HG03575 (cell line): ENCODE data around the gene ADAMTS13.
"Not testable (repeated sequence)": the region's sequence is repeated elsewhere in the genome, so short reads cannot be mapped to it uniquely, and the experiment has no call there.

Experiments used
- ATAC-seq: cut with Tn5 transposase; IDR thresholded peaks from one replicate; pipeline ENCODE4 v1.9.1; 2021; ENCODE audit not compliant: unreplicated experiment, insufficient number of reproducible peaks, low FRiP score; ENCODE audit errors: extremely low read depth

Gene ADAMTS13

DNA sequence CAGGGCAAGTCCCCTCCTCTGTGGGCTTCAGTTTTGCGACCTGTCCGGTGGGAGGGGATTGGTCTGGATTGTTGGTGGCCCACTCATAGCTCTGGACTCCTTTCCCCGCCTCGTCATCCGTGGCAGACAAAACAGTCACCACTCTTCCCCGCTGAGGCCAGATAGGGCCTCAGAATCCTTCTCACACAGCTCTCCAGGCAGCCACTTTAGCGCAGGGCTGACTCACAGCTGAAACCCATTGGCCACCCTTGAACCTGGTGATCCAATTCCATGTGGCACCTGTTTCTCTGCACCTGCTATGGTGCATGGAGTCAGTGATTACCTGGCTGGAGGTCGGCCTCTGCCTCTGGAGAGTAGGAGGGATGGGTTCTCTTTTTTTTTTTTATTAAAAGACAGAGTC lies 21.8 kb downstream of the ADAMTS13 start:
- no peak for ATAC-seq

DNA sequence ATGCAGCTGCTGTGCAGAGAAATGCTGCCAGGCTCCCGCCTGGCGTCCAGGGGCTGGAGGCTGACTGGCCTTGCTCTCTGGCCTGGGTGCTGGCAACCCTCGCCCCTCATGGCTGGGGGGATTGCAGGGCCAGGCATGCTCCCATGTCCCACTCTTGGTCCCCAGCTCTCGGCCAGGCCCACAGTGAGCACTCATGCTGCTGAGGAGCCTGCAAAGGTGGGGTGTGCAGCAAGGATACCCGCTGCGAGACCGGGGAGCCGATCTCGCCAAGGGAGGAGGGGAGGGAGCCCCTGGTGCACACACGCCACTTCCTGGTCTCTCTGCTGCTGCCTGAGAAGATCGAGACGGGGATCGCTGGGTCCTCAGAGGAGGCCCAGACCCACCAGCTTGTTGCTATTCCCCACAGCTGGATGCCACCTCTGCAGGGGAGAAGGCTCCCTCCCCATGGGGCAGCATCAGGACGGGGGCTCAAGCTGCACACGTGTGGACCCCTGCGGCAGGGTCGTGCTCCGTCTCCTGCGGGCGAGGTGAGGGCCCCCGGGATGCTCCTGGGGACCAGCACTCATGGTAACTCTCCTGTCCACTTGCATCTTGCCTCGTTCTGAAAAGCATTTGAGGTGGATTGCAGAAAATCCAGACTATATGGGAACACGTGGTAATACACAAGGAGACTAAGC lies 23.3 kb downstream of the ADAMTS13 start:
- ATAC-seq: no peak

DNA sequence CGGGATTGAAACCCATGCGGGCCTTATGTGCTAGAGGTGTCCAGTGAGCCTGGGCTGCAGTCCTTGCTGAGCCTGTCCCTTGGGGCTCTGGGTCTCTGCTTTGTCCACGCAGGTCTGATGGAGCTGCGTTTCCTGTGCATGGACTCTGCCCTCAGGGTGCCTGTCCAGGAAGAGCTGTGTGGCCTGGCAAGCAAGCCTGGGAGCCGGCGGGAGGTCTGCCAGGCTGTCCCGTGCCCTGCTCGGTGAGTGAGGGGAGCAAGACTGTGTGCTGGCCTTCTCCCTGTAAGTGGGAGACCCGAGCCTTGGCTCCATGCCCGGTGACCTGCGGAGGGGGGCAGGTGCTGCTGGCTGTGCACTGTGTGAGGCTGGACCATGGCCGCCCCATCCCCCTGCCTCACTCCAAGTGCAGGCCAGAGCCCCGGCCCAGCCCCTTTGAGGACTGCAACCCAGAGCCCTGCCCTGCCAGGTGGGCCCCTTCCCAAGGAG lies 26.4 kb downstream of the ADAMTS13 start:
- no peak for ATAC-seq

DNA sequence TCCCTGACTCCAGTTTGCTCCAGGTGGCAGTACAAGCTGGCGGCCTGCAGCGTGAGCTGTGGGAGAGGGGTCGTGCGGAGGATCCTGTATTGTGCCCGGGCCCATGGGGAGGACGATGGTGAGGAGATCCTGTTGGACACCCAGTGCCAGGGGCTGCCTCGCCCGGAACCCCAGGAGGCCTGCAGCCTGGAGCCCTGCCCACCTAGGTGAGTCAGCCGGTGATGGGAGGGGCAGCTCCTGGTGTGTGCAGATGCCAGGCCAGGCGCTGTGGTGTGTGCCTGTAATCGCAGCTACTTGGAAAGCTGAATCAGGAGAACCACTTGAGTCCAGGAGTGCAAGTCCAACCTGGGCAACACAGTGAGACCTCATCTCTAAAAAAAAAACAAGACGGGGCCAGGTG lies 27.6 kb downstream of the ADAMTS13 start:
- no peak for ATAC-seq

DNA sequence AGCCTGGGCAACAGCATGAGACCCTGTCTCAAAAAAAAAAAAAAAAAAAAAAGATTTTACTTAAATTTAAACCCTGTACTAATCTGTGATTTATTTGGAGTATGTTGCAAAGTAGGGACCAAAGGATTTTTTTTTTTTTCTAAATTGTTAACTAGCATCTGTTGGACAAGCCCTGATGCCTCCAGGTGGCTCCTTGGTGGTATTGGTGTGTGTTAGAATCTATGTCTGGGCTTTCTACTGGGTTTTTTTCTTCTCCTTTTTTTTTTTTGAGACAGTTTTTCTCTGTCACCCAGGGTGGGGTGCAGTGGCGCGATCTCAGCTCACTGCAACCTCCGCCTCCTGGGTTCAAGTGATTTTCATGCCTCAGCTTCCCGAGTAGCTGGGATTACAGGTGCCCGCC lies 29.7 kb downstream of the ADAMTS13 start:
- not testable (repeated sequence) for ATAC-seq

DNA sequence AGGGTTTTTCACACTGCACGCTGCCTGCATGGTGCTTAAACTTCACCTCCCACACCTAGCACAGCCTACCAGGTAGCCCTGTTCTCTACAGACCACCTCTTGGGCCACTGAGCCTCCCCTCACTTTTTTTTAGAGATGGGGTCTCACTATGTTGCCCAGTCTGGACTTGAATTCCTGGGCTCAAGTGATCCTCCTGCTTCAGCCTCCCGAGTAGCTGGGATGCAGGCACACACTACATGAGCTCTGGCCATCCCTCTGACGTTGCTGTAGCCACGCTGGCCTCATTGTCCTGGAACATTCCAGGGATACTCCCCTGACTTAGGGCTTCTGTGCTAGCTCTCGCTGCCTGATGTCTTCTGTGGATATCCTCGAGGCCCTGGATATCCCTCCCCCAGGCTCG lies 30.4 kb downstream of the ADAMTS13 start:
- ATAC-seq: no peak

DNA sequence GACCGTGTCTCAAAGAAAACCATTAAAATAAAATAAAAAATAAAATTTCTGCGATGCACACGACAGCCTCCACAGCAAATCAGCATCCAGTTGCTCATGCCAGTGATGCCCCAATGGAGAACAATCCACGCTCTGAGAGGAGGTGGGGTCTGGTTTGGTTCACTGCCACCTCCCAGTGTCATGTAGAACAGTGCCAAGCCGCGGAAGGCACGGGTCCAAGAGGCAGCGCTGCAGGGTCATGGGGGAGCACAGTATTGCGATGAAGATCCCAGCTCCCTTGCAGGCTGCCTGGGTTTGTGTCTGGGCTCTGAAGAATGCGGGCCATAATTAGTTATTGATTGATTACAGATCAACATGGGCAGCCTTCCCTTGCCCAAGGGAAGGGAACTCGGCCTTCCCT lies 31.5 kb downstream of the ADAMTS13 start:
- ATAC-seq: no peak

DNA sequence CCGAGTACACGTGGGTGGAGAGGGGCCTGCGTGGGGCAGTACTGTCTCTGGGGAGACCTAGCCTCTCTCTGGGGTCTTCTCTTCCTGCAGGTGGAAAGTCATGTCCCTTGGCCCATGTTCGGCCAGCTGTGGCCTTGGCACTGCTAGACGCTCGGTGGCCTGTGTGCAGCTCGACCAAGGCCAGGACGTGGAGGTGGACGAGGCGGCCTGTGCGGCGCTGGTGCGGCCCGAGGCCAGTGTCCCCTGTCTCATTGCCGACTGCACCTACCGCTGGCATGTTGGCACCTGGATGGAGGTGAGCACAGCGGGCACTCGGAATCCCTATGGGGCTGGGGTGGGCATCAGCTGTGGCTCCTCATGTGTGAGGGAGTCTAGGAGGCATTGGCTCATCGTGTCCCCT lies 32.2 kb downstream of the ADAMTS13 start:
- ATAC-seq: no peak

DNA sequence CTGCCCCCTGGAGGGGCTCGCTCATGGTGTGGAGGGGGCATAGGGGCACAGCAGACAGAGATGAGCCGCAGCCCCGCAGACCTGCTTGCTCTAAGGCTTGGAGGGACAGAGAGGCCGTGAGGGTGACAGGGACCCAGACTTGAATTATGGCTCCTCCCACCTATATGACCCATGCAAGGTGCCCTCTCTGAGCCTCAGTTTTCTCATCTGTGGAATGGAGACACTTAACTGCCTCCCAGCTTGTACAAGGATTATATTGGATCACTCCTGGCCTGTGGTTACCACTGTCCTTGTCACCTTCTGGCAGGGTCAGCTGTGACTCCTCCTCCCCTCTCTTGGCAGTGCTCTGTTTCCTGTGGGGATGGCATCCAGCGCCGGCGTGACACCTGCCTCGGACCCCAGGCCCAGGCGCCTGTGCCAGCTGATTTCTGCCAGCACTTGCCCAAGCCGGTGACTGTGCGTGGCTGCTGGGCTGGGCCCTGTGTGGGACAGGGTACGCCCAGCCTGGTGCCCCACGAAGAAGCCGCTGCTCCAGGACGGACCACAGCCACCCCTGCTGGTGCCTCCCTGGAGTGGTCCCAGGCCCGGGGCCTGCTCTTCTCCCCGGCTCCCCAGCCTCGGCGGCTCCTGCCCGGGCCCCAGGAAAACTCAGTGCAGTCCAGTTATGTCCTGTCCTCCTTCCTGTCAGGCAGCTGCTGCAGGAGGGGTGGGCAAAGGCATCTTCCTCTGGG lies 32.9 kb downstream of the ADAMTS13 start:
- ATAC-seq: no peak

DNA sequence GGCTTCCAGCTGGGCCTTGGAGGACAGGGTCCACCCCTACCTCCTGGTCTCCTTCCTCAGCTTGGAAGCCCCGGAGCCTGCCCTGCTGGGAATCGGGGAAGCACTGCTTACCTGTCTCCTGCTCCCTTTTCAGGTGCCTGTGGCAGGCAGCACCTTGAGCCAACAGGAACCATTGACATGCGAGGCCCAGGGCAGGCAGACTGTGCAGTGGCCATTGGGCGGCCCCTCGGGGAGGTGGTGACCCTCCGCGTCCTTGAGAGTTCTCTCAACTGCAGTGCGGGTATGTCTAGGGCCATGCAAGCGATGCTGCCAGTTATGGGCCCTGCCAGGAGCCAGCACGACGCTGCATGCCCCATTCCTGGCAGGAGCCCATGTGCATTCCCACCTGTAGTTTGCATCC lies 33.8 kb downstream of the ADAMTS13 start:
- no peak for ATAC-seq

DNA sequence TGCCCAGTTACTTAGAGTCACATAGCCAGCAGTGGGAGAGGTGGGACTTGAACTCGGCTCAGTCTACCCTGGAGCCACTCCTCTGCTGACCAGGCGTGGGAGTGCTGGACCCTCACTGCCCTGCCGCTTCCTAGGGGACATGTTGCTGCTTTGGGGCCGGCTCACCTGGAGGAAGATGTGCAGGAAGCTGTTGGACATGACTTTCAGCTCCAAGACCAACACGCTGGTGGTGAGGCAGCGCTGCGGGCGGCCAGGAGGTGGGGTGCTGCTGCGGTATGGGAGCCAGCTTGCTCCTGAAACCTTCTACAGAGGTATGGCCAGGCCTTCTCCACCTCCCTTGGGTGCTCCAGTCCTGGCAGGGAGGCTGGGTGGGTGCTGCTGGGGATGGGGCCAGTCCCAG lies 34.2 kb downstream of the ADAMTS13 start:
- ATAC-seq: no peak

DNA sequence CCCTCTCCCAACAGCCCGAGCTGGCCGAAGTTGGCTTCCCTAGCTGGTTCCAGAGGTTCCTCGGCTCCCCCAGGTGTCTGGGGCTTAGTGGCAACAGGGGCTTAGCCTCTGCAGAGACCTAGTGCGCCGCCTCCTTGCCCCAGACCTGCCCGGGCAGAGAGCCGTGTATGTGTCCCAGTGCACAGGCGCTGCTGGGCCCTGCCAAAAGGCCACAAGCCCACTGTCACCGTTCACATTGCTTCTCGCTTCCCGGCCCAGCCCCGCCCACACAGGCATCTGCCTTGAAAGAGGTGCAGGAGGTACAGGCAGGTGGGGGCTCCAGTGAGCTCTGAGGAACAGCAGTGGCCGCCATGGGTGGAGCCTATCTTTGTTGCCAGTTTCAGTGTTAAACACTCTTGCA lies 35.1 kb downstream of the ADAMTS13 start:
- no peak for ATAC-seq

DNA sequence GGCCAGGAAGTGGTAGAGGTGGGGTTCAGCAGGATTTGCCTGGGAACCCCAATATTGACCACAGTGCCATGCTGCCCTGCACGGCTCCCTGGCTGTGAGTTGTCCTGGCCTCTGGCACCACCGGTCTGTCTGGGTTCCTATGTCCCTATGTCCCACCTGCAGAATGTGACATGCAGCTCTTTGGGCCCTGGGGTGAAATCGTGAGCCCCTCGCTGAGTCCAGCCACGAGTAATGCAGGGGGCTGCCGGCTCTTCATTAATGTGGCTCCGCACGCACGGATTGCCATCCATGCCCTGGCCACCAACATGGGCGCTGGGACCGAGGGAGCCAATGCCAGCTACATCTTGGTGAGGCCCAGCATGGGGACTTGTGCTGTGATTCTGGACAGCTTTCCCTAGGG lies 35.6 kb downstream of the ADAMTS13 start:
- no peak for ATAC-seq

DNA sequence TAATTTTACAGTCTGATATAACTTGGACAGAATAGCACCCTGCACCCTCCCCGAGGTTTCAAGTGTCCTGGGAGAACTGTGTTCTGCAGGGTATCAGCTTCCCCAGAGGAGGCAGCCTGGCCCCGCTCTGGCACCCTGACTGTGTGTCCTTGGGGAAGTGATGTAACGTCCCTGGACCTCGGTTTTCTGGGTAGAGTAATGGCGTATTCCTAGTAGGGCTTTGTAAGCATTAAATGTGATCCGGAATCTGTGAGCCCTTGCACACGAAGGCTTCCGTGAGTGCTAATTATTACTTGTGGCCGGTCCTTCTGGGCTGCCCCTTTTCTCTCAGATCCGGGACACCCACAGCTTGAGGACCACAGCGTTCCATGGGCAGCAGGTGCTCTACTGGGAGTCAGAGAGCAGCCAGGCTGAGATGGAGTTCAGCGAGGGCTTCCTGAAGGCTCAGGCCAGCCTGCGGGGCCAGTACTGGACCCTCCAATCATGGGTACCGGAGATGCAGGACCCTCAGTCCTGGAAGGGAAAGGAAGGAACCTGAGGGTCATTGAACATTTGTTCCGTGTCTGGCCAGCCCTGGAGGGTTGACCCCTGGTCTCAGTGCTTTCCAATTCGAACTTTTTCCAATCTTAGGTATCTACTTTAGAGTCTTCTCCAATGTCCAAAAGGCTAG lies 36.6 kb downstream of the ADAMTS13 start:
- no peak for ATAC-seq

DNA sequence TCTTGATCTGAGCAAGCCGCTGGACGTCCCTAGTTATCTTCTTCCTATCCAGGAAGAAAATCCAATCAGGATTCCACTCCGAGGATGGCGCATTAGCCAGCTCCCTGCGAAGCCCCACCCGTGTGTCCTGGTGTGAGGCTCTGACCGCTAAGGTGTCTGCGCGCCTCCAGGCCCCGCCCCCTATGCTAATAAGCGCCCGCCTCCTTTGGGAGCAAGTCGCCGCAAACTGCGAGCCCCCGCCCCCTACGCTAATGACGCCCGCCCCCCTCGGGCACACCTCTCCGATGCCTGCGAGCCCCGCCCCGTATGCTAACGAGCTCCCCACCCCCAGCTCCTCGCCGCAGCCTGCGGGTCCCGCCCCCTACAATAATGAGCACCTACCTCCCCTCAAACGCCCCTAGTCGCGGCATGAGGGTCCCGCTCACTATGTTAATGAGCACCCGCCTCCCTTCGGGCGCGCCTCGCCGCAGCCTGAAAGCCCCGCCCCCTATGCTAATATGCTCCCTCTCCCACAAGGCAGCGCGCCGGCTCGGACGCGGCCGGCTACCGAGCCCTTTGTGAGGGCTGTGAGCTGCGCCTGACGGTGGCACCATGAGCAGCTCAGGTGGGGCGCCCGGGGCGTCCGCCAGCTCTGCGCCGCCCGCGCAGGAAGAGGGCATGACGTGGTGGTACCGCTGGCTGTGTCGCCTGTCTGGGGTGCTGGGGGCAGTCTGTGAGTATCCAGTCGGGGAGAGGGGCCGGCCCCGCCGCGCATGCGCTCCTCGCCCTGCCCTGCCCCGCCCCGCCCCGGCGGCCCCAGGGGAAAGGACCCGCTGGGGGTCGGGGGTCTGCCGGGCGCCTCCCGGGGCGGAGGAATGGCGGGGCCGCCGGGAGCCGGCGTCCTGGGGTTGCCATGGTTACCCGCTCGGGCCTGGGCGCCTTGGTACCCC lies 37.6 kb downstream of the ADAMTS13 start, which contains the start of gene CACFD1:
TSS of gene CACFD1 (plus strand) at position 503 of the 929 bp plus-strand sequence. CDS start at position 592, 89 bp downstream.
- no peak for ATAC-seq

DNA sequence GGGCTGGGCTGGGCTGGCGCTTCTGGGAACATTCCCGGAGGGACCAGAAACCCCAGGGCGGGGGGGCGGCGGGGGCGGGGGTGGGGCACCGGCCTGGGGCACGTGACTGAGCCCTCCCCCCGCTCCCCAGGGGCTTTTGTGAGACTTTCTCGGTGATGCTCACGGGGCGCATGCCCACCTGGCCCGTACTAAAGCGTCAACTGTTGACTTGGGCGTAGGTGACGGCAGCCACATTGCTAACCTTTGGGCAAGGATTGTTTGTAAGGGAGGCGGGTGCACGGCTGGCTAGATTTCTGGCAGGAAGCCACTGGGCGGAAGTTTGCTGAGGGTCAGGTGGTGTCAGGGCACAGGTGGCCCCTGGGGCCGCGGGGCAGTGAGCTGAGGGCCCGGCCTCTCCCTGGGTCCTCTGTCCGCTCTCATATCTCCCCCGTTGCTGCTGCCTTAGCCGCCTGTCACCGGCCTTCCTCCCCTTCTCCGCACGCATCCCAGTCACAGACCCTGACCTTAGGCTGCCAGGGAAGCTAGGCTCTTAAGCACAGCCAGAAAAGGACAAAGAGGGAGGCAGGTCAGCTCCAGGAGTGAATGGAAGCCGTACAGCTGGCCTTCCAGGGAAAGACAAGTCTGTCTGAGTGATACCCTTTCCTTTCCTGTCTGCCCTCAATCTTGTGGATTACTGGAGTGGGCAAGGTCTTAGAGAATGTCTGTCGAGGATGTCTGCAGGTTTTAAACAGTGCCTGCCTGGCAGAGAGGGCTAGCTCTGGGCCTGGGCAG lies 38.4 kb downstream of the ADAMTS13 start:
- ATAC-seq: no peak

DNA sequence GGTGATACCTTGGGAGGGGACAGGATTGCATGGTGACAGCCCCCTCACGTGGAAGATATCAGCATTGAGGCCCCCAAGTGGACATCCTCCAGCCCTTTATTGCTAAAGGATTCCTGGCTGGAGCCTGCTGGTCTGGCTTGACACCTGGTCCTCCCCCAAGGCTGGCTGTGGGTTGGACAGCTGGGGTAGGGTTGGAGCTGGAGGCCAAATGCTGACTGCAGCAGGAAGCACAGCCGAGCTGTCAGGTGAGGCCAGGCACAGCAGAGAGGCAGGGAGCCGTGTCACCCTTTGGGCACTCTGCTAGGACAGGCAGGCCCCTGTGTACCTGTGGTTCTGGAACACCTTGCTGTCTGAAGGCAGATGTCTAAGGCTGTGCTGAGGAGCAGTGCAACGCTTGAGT lies 39.8 kb downstream of the ADAMTS13 start:
- no peak for ATAC-seq

DNA sequence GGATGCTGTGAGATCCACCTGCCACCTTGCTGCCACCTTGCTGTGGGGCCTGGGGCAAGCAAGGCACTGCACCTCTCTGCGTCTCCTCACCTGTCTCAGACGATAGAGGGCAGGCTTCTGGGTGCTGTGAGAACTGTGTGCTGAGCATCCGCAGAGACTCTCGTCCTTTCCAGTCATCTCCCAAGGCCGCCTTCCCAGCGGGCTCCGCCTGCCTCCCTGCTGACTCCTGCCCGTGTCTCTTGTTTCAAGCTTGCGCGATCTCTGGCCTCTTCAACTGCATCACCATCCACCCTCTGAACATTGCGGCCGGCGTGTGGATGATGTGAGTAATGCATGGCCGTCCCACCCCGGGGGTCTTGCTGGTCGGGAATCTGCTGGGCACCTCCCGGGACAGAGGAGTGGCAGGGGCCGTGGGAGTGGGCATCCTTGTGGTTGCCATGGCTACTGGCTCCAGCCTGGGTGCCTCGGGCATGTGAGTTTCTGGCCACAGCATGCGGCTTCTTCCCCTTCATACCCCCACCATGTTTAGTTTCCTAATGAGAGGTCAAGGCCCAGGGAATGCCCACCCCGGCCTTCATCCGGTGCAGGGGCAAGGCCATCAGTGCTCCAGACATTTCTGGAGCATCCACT lies 41.2 kb downstream of the ADAMTS13 start:
- ATAC-seq: no peak
